T-cell (primary cell): ENCODE results near the gene SNRPA1. TPM values are rescaled to one million over a fixed set of nuclear protein-coding genes. Genes with fewer than 3 reads are reported as not detected.

ENCODE experiments used
- ATAC-seq, 4 experiments: fragments of 200-7000 bp in 3 of 4; fragments of 150-1000 bp in 1 of 4; cut with Tn5 transposase; replicated peaks in 1 of 4; 1 replicate in 3 of 4; 2 replicates in 1 of 4; pipeline ENCODE4 v1.10.0; 2021; ENCODE audit warnings: moderate library complexity in 3 of 4, mild to moderate bottlenecking in 2 of 4, moderate number of reproducible peaks in 1 of 4
- CTCF ChIA-PET, 2 donors: fragments of 300-600 bp; sonication (Branson Sonifier 250); formaldehyde crosslinking; loops; one replicate each; lab custom pipeline; 2022; ENCODE audit warnings: antibody characterized with exemption in 2 of 2; lab: Charles Lee
- POLR2A ChIA-PET, 2 donors: fragments of 300-600 bp; sonication (Branson Sonifier 250); formaldehyde crosslinking; loops; one replicate each; lab custom pipeline; 2022; ENCODE audit warnings: antibody characterized with exemption in 2 of 2; lab: Charles Lee
- DNase-seq, 35 experiments: peaks; one replicate each; pipeline versions ENCODE4 v3.0.0 to v3.0.0-alpha.2; 2013 to 2023
- H3K27ac ChIP-seq: one replicate; pipeline ENCODE4 v1.5.1; 2013; ENCODE audit warnings: low read length
- H3K27me3 ChIP-seq, 2 experiments: replicated peaks in 1 of 2; 1 replicate in 1 of 2; 2 replicates in 1 of 2; pipeline versions ENCODE4 v1.6.1 to v1.7.0; 2013; ENCODE audit warnings: low read length in 1 of 2, mixed read lengths in 1 of 2; ENCODE audit not compliant: control insufficient read depth in 2 of 2, insufficient read depth in 2 of 2; ENCODE audit errors: extremely low read depth in 1 of 2
- H3K36me3 ChIP-seq, 2 donors: 1 replicate in 1 of 2; 2 replicates in 1 of 2; pipeline versions ENCODE4 v1.6.1 to v1.7.0; 2013; ENCODE audit warnings: low read length in 1 of 2; ENCODE audit not compliant: control insufficient read depth in 2 of 2, insufficient read depth in 1 of 2; ENCODE audit errors: extremely low read depth in 1 of 2
- H3K4me1 ChIP-seq, 2 experiments: 1 replicate in 1 of 2; 2 replicates in 1 of 2; pipeline versions ENCODE4 v1.6.1 to v1.7.0; 2013; ENCODE audit warnings: low read length in 2 of 2, mixed read lengths in 1 of 2; ENCODE audit not compliant: insufficient read depth in 2 of 2, control insufficient read depth in 1 of 2; ENCODE audit errors: extremely low read depth in 1 of 2
- H3K4me3 ChIP-seq, 2 donors: 1 replicate in 1 of 2; 2 replicates in 1 of 2; pipeline versions ENCODE4 v1.5.1 to v1.7.0; 2013; ENCODE audit warnings: mild to moderate bottlenecking in 2 of 2, low read length in 1 of 2, moderate library complexity in 1 of 2; ENCODE audit not compliant: control insufficient read depth in 1 of 2; ENCODE audit errors: extremely low read depth in 1 of 2
- H3K9me3 ChIP-seq: 2 replicates; pipeline ENCODE4 v1.7.0; 2013
- H3K27ac Mint-ChIP-seq, 2 donors: one replicate each; pipeline ENCODE4 v1.8.0; 2020 to 2021; ENCODE audit warnings: mild to moderate bottlenecking in 2 of 2, mixed read lengths in 2 of 2
- H3K27me3 Mint-ChIP-seq, 2 donors: one replicate each; pipeline ENCODE4 v1.8.0; 2021 to 2022; ENCODE audit warnings: mixed read lengths in 2 of 2
- H3K36me3 Mint-ChIP-seq: one replicate; pipeline ENCODE4 v1.8.0; 2021; ENCODE audit warnings: mixed read lengths
- H3K4me1 Mint-ChIP-seq, 3 donors: one replicate each; pipeline ENCODE4 v1.8.0; 2020 to 2022; ENCODE audit warnings: mixed read lengths in 3 of 3, mild to moderate bottlenecking in 1 of 3
- H3K4me3 Mint-ChIP-seq, 3 donors: one replicate each; pipeline ENCODE4 v1.8.0; 2020 to 2022; ENCODE audit warnings: mild to moderate bottlenecking in 3 of 3, mixed read lengths in 3 of 3, moderate library complexity in 3 of 3
- H3K9me3 Mint-ChIP-seq, 3 donors: one replicate each; pipeline ENCODE4 v1.8.0; 2020 to 2022; ENCODE audit warnings: mixed read lengths in 3 of 3
- WGBS: methylation state at CpG from one replicate; pipeline ENCODE4 v1.1.5; 2013; ENCODE audit warnings: missing lambda C conversion rate; ENCODE audit not compliant: insufficient coverage; 5-methylcytosine and 5-hydroxymethylcytosine counted together
- total RNA-seq, 35 experiments: library from RNA in 6 of 35; stranded (reverse) in 6 of 35; fragments of 120-200 nt in 1 of 35; gene quantifications; one replicate each; pipeline versions ENCODE4 v1.2.1 to v1.2.4 and lab custom pipeline; 2013 to 2026

SNRPA1 gene
- total RNA-seq, 5 donors from 2014 or later (not counting 1 experiment from before 2014, with no cell fraction given) = 77.0 to 199 (median 97.0) TPM

DNA sequence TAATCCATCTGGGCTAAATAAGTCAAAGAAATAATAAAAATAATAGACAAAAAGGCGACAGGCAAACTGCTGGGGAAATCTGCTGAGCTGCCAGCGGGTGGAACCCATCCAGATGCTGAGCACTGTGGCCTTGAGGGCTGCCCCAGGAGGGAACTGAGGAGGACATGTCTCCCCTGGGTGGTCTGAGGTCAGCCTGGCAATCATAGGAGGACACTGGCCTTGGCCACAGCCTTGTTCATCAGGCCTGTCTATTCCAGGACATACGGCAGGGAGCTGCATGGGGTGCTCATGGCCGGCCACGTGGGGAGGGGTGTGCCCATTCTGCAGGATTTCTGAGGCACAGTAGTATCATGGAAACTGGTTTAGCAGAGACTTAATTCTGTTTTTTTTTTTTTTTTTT lies 21.5 kb upstream of the SNRPA1 start:
- H3K27me3 Mint-ChIP-seq = peaks cover 7 to 24% of the 10 kb centered on the region in 2 donors
- CTCF ChIA-PET = interaction anchor here in 1 of 2 donors (0.7 kb wide), 1 partner anchor 115 kb away, joined by 6 read pairs; no protein-coding TSS in a partner anchor
- H3K27ac Mint-ChIP-seq = no peak overlapping the region

GRCh38 chr15:101315736-101316135 lies 20.7 kb upstream of the SNRPA1 start:
- H3K9me3 Mint-ChIP-seq = no peaks in the 10 kb centered on the region

More for the DNA sequence above, 21.5 kb upstream of the SNRPA1 start:
- Mint-ChIP-seq H3K9me3 (no peaks in the 10 kb centered on the region), H3K4me3 (no peak overlapping the region), H3K4me1 (peaks cover 13 to 15% (median 14%) of the 10 kb centered on the region in 3 donors), H3K36me3 (no peaks in the 10 kb centered on the region)
- DNase-seq (no peak), ATAC-seq (no peak)
- Histone ChIP-seq H3K27me3 (peaks cover 0 to 28% of the 10 kb centered on the region in 2 experiments), H3K27ac (no peak overlapping the region), H3K4me3 (no peak overlapping the region), H3K4me1 (peaks cover 3 to 16% of the 10 kb centered on the region in 2 experiments), H3K36me3 (no peaks in the 10 kb centered on the region), H3K9me3 (no peaks in the 10 kb centered on the region)
- WGBS = 89% methylated on average over 3 of the region's 5 CpGs
- POLR2A ChIA-PET = no interaction called here

GRCh38 chr15:101314336-101315125 lies 19.5 kb upstream of the SNRPA1 start:
- H3K27me3 ChIP-seq = peaks cover 0 to 26% of the 10 kb centered on the region in 2 experiments
- H3K4me3 Mint-ChIP-seq = no peak overlapping the region

More at GRCh38 chr15:101315736-101316135, 20.7 kb upstream of the SNRPA1 start:
- Mint-ChIP-seq H3K27me3 (peaks cover 7 to 23% of the 10 kb centered on the region in 2 donors), H3K4me3 (no peak overlapping the region), H3K36me3 (no peaks in the 10 kb centered on the region), H3K27ac (no peak overlapping the region), H3K4me1 (peaks cover 6 to 9% (median 7%) of the 10 kb centered on the region in 3 donors)
- ChIA-PET POLR2A (no interaction called here), CTCF (no interaction called here)
- H3K4me1 ChIP-seq = peaks cover under 1 to 11% of the 10 kb centered on the region in 2 experiments
- H3K36me3 ChIP-seq = no peaks in the 10 kb centered on the region
- no peak overlapping the region for H3K4me3 ChIP-seq
- H3K27ac ChIP-seq = no peak overlapping the region
- peaks cover 0 to 25% of the 10 kb centered on the region in 2 experiments for H3K27me3 ChIP-seq
- H3K9me3 ChIP-seq = no peaks in the 10 kb centered on the region
- ATAC-seq (no peak), DNase-seq (no peak)
- 100% methylated on average over 4 of the region's 10 CpGs for WGBS

DNA sequence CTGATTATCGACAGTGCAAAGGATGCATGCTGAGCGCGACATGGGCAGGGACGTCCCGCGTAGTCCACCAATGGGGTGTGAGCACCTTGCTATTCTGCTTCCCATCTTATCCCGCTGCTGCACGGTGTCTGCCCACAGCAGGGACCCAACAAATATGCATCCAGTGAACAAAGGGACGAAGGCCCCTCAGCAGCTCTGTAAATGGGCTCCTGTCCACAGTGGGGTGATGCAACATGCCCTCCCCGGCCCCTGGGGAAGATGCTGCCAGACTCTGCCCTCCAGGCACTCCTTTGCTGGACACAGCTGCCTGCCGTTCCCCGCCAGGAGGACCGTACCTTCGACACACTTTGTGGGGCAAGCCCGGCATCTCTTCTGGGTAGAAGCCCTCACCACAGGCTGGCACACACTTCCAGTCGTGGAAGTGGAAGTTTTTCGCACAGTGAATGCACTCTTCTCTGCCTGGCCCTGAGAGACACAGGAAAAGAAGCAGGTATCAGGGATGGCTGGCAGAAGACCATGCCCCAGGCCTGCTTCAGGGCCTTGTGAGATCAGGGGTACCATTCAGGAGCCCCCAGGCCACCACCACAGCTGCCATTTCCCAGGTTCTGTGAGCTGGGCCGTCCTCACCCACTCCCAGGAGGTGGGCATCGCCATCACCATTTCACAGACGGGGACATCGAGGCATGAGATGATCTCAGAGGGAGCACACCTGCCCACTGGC lies 18.2 kb upstream of the SNRPA1 start:
- ChIA-PET CTCF (no interaction called here), POLR2A (no interaction called here)
- Histone ChIP-seq H3K27me3 (peaks cover 0 to 27% of the 10 kb centered on the region in 2 experiments), H3K36me3 (no peaks in the 10 kb centered on the region), H3K4me1 (no peaks in the 10 kb centered on the region), H3K4me3 (no peak overlapping the region), H3K27ac (no peak overlapping the region), H3K9me3 (no peaks in the 10 kb centered on the region)
- ATAC-seq = no peak
- no peaks in the 10 kb centered on the region for H3K9me3 Mint-ChIP-seq
- H3K27ac Mint-ChIP-seq = no peak overlapping the region
- peaks cover 7 to 13% of the 10 kb centered on the region in 2 donors for H3K27me3 Mint-ChIP-seq
- 93% methylated on average over 21 of the region's 21 CpGs for WGBS
- H3K36me3 Mint-ChIP-seq = no peaks in the 10 kb centered on the region
- no peaks in the 10 kb centered on the region for H3K4me1 Mint-ChIP-seq
- DNase-seq = no peak
- no peak overlapping the region for H3K4me3 Mint-ChIP-seq

More at GRCh38 chr15:101314336-101315125, 19.5 kb upstream of the SNRPA1 start:
- no peaks in the 10 kb centered on the region for H3K9me3 Mint-ChIP-seq
- Histone ChIP-seq H3K36me3 (no peaks in the 10 kb centered on the region), H3K4me3 (no peak overlapping the region), H3K4me1 (no peaks in the 10 kb centered on the region), H3K9me3 (no peaks in the 10 kb centered on the region), H3K27ac (no peak overlapping the region)
- H3K4me1 Mint-ChIP-seq = no peaks in the 10 kb centered on the region
- 92% methylated on average over 9 of the region's 19 CpGs for WGBS
- POLR2A ChIA-PET = interaction anchor here in 1 of 2 donors (0.6 kb wide), 1 partner anchor 20 kb away, joined by 3 read pairs; no protein-coding TSS in a partner anchor
- DNase-seq (no peak), ATAC-seq (no peak)
- H3K27me3 Mint-ChIP-seq = peaks cover 7 to 23% of the 10 kb centered on the region in 2 donors
- CTCF ChIA-PET = interaction anchor here in 1 of 2 donors (0.5 kb wide), 1 partner anchor 9 kb away, joined by 3 read pairs; no protein-coding TSS in a partner anchor
- no peak overlapping the region for H3K27ac Mint-ChIP-seq
- no peaks in the 10 kb centered on the region for H3K36me3 Mint-ChIP-seq

DNA sequence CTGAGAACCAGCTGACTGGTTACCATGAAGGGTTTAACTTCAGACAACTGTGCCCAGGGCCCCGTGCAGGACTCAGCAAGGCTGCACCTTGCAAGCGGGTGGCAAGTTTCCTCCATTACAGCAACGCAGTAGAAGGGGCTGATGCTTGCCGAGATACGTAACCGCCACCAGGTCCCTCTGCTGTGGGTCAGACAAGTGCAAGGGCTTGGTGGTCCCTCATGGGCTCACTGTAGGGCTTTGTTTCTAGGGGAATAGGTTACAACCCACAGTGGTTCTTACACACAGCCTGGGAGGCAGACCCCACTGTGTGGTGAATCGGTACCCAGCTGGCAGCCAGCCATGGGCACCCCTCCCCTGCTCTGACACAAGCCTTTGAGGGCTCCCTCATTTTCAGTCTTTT lies 15.5 kb upstream of the SNRPA1 start:
- no peak overlapping the region for H3K27ac ChIP-seq
- no peaks in the 10 kb centered on the region for H3K4me1 Mint-ChIP-seq
- H3K9me3 ChIP-seq = no peaks in the 10 kb centered on the region
- peaks cover 0 to 13% of the 10 kb centered on the region in 2 donors for H3K27me3 Mint-ChIP-seq
- H3K27me3 ChIP-seq = peaks cover 0 to 39% of the 10 kb centered on the region in 2 experiments
- POLR2A ChIA-PET = interaction anchor here in 1 of 2 donors (0.7 kb wide), 1 partner anchor 53 kb away, joined by 7 read pairs; no protein-coding TSS in a partner anchor
- no peaks in the 10 kb centered on the region for H3K36me3 Mint-ChIP-seq
- no peaks in the 10 kb centered on the region for H3K36me3 ChIP-seq
- H3K4me3 Mint-ChIP-seq = no peak overlapping the region
- no peak overlapping the region for H3K27ac Mint-ChIP-seq
- 94% methylated on average over 3 of the region's 7 CpGs for WGBS
- ATAC-seq (no peak), DNase-seq (no peak)
- H3K4me1 ChIP-seq = no peaks in the 10 kb centered on the region
- H3K9me3 Mint-ChIP-seq = no peaks in the 10 kb centered on the region
- no peak overlapping the region for H3K4me3 ChIP-seq
- CTCF ChIA-PET = no interaction called here

- Mint-ChIP-seq H3K36me3 (no peaks in the 10 kb centered on the region), H3K27ac (no peak overlapping the region), H3K9me3 (no peaks in the 10 kb centered on the region), H3K27me3 (peaks cover 0 to 13% of the 10 kb centered on the region in 2 donors), H3K4me3 (no peak overlapping the region), H3K4me1 (no peaks in the 10 kb centered on the region)
- 83% methylated on average over 4 of the region's 7 CpGs for WGBS
- DNase-seq = peak in 1 of 35 experiments; percentile 0
- no peaks in the 10 kb centered on the region for H3K4me1 ChIP-seq
- no peak overlapping the region for H3K4me3 ChIP-seq
- ChIA-PET CTCF (no interaction called here), POLR2A (no interaction called here)
- H3K27ac ChIP-seq = no peak overlapping the region
- no peaks in the 10 kb centered on the region for H3K9me3 ChIP-seq
- ATAC-seq = no peak
- no peaks in the 10 kb centered on the region for H3K36me3 ChIP-seq
- peaks cover 0 to 39% of the 10 kb centered on the region in 2 experiments for H3K27me3 ChIP-seq
Observed at GRCh38 chr15:101310161-101310480, 15.1 kb upstream of the SNRPA1 start.
